ENCODE data around the gene BICDL1.
"Not testable (repeated sequence)": the region's sequence is repeated elsewhere in the genome, so short reads cannot be mapped to it uniquely, and the experiment has no call there.

BICDL1 gene

GRCh38 chr12:120006258-120006975, 17.4 kb downstream of the BICDL1 start:
- DNase-seq, result no peak

- DNase-seq, result no peak
These were observed 18.2 kb downstream of the BICDL1 start for GRCh38 chr12:120007272-120007671.

GRCh38 chr12:120010661-120011230, 21.7 kb downstream of the BICDL1 start:
- no peak for DNase-seq

GRCh38 chr12:120012067-120012621, 23.1 kb downstream of the BICDL1 start:
- no peak for DNase-seq

GRCh38 chr12:120013659-120014380, 24.8 kb downstream of the BICDL1 start:
- DNase-seq, result no peak

GRCh38 chr12:120014381-120014735, 25.3 kb downstream of the BICDL1 start:
- not testable (repeated sequence) for DNase-seq

- no peak for DNase-seq
These were observed 26.3 kb downstream of the BICDL1 start for GRCh38 chr12:120015313-120015712.

- not testable (repeated sequence) for DNase-seq
These were observed 27.2 kb downstream of the BICDL1 start for GRCh38 chr12:120016199-120016598.

- no peak for DNase-seq
These were observed 30.2 kb downstream of the BICDL1 start for GRCh38 chr12:120019197-120019596.

- DNase-seq, result no peak
These were observed 30.9 kb downstream of the BICDL1 start for GRCh38 chr12:120019938-120020337.

GRCh38 chr12:120024193-120024592, 35.2 kb downstream of the BICDL1 start:
- DNase-seq, result no peak

- no peak for DNase-seq
These were observed 36.6 kb downstream of the BICDL1 start for GRCh38 chr12:120025640-120026039.

GRCh38 chr12:120032242-120032641, 43.2 kb downstream of the BICDL1 start:
- no peak for DNase-seq

- DNase-seq, result no peak
These were observed 48.8 kb downstream of the BICDL1 start for GRCh38 chr12:120037851-120038250.

- DNase-seq, result no peak
These were observed 50.7 kb downstream of the BICDL1 start for GRCh38 chr12:120039711-120040110.

- peak; percentile 59 for DNase-seq
These were observed 52.6 kb downstream of the BICDL1 start for GRCh38 chr12:120041386-120042231.

GRCh38 chr12:120045367-120045766, 56.3 kb downstream of the BICDL1 start:
- DNase-seq, result not testable (repeated sequence)

GRCh38 chr12:120047072-120047471, 58.0 kb downstream of the BICDL1 start:
- no peak for DNase-seq

GRCh38 chr12:120048263-120048662, 59.2 kb downstream of the BICDL1 start:
- DNase-seq, result no peak

GRCh38 chr12:120049426-120049825, 60.4 kb downstream of the BICDL1 start:
- no peak for DNase-seq

GRCh38 chr12:120051535-120051934, 62.5 kb downstream of the BICDL1 start:
- DNase-seq, result no peak

- DNase-seq, result no peak
These were observed 65.3 kb downstream of the BICDL1 start for GRCh38 chr12:120054293-120054692.

Data from NCI-H526 treated with DMSO at 0.1 percent for 48 hours (cell line).